HG02763 (cell line): ENCODE results near the gene DCAF16.

Experiments used
- ATAC-seq: cut with Tn5 transposase; IDR thresholded peaks from one replicate; pipeline ENCODE4 v1.9.1; 2021; ENCODE audit warnings: mild to moderate bottlenecking, moderate library complexity; ENCODE audit not compliant: unreplicated experiment

DCAF16 gene

GRCh38 chr4:17785858-17786257 is 24.7 kb downstream of the DCAF16 start:
- ATAC-seq = no peak

GRCh38 chr4:17781300-17782287 is 29.0 kb downstream of the DCAF16 start, which contains the start of gene FAM184B:
Gene FAM184B, minus strand, starts transcription at chr4:17781621. Its CDS starts 322 bp downstream, at chr4:17781299.
- no peak for ATAC-seq

DNA sequence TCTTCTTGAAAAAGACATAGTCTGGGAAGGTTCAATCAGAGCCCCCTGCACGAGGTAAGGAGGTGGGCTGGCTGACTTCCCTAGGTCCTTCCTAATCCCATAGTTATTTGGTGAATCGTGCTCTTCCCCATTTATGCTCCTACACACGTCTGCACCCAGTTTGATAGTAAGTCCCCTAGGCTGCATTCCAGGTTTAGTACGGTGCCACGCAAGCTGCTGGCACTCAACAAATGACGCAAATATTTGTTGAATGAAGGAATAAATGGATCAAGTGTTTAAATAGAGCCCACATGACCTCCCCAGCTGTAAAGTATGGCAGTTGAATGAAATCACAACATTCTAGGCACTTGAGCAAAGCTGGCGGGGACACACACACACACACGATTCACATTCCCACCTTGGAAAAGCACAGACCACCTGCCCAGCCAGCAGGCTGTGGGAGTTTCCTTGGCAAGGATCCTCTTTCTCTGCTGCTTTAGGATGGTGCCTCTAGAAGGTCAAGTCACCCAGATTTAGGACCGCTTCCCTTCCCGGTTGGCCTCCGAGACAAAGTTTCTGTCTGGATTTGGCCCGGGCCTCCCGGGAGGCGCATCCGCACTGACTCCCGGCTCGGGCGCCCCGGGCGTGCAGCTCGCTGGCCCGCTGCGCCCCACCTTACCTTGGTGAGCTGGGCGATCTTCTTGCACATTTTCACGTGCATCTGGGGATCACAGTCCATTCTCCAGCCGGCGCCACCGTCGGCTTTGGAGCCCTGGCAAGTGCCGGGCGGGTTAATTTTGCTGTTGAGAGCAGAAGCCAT is 29.9 kb downstream of the DCAF16 start:
- ATAC-seq = no peak

DNA sequence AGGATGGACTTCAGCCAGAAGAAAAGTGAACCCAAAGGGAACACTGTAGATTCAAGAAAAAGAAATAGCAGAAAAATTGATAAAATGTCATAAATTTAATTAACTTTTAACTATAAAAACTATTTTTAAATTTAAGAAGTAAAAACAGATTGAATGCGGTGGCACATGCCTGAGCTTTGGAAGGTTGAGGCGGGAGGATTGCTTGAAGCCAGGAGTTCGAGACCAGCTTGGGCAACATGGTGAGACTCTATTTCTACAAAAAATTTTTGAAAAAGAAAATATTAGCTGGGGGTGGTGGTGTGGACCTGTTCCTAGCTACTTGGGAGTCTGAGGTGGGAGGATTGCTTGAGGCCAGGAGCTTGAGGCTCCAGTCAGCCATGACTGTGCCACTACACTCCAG is 32.1 kb downstream of the DCAF16 start:
- no peak for ATAC-seq

DNA sequence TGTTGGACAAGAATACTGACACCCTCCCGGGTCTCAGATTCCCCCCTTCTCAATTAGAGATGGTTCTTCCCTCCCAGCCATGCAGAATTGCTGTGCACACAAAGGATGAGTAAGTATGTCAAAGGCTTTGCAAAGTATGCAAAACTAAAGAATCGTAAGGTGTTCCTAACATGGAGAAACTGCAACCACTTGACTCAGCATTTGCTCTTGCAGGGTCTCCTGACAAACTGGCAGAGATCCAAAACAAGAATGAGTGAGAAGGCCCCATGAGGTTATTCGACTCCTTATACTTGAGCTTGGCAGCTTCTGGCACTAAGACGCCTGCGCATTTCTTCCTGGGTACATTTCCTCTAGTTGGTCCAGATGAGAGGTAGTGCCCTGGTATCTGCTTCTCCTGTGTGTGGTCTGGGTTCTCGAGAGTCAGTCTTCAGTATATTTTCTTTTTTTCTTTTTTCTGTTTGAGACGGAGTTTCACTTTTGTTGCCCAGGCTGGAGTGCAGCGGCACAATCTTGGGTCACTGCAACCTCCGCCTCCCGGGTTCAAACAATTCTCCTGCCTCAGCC is 37.3 kb downstream of the DCAF16 start:
- ATAC-seq = no peak

- ATAC-seq = no peak
Observed at GRCh38 chr4:17771284-17771908, 39.2 kb downstream of the DCAF16 start.

DNA sequence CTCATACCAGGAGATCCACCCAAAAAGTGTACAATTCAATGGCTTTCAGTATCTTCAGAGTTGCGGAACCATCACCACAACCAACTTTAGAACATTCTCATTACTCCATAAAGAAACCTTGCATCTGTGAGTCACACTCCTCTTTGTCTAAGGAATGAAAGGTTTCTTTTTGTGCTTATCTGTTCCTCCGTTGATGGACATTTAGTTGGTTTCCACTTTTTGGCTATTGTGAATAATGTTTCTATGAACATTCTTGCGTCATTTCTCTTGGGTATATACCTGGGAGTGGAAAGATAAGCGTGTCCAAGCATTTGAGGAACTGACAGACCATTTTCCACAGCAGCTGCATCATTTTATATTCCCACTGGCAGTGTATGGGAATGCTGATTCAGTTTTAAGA is 39.7 kb downstream of the DCAF16 start:
- ATAC-seq = no peak

DNA sequence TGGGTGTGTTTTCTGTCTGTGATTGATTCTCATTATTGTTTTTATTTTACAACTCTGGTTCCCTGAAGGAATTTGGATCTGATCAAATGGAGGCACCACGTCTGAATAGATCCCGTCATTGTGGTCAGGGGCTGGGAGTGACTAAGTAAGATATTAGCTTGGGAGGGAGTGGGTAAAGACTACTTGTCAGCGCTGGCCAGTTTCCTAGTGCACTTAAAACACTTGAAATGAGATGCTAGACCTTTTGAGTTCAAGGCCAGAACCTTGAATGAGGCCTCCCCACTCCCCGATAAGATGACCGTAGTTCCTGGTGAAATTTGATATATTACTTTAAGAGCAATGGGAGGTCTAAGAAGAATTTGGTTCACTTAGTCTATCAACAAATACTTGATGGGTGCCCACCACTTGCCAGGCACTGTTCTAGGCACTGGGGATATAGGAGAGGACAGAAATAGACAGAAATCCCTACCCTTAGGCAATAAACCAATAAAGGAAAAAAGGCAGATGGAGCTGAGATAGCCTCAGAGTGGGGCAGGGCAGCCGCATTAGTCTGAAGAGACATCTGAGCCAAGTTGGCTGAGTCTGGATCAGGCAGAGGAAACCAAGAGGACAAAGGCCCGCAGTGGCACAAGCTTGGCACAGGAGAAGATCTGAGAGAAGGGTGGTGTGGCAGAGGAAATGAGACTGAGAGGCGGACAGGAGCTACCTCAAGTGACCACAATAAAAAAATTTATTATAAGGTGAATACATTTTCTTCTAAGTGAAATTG is 41.0 kb downstream of the DCAF16 start:
- ATAC-seq = no peak

GRCh38 chr4:17766826-17767458 is 43.6 kb downstream of the DCAF16 start:
- ATAC-seq = no peak

DNA sequence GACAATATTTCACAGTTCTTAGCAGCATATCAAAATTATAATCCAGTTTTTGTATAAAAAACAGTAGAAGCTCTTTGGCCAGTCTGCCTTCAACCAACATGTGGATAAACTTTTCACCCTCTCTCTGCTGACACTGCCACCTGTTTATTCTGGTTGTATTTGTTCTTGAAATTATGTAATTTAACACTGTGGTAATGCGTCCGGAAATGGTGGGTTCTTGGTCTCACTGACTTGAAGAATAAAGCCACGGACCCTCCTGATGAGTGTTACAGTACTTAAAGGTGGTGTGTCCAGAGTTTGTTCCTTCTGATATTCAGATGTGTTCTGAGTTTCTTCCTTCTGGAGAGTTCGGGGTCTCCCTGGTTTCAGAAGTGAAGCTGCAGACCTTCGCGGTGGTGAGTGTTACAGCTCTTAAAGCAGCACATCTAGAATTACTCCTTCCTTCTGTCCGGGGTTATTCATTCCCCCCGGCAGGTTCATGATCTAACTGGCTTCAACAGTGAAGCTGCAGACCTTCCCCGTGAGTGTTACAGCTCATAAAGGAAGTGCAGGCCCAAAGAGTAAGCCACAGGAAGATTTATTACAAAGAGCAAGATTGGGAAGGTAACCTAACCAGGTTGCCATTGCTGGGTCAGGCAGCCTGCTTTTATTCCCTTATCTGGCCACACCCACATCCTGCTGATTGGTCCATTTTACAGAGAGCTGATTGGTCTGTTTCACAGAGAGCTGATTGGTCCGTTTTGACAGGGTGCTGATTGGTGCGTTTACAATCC is 44.9 kb downstream of the DCAF16 start:
- ATAC-seq = no peak

DNA sequence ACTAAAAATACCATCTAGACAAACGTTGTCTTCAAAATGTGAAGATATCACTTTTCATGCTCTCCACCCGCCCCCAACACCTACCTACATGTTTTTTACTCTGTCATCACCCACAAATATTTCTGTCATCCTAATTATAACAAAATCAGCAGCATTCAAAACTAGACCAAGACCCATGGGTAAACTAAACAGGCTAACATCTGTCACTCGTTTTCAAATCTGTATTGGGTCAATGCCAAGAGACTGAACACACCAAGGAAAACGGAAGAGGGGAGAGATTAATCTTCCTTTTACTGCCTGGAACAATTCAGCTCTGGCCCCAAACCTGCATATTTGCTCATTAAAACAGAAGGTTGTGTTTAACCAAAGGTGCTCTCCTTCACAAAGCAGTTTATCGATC is 46.6 kb downstream of the DCAF16 start:
- no peak for ATAC-seq

DNA sequence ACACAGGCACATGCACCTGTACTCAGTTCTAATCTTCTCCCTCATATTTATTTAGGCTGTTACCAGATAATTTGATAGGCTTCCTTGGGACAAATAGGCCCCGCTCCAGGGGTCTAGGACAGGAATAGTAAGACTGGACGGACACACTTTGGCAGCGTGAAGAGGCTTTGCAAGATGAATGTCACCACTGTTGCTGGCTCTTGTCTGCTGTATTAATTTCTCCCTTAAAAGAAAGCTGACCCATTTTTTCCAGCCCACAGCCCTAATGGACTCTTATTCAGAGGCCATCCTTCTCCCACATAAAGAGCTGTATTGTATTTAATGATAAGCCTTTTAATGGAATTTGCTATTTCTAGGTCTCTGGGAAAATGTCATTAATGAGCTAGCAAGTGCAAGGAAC is 47.1 kb downstream of the DCAF16 start:
- ATAC-seq = no peak

DNA sequence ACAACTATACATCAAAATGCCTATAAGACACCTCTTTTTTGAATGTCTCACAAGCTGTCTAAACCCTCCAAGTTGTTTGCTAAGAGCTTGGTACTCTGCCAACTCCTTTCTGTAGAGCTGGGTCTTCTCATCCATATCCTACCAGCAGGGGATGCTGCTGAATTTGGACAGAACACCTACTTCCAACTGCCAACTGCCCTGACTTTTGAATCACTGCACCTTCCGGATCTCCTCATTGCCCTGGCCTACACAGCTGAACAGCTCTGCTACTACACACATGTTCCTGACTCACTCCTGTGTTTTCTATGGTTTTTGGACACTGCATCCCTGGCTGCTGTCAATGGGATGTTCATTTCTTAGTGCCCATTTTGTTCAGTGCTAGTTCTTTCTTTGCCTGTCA is 47.8 kb downstream of the DCAF16 start:
- no peak for ATAC-seq

GRCh38 chr4:17761062-17761461 is 49.5 kb downstream of the DCAF16 start:
- ATAC-seq = no peak

DNA sequence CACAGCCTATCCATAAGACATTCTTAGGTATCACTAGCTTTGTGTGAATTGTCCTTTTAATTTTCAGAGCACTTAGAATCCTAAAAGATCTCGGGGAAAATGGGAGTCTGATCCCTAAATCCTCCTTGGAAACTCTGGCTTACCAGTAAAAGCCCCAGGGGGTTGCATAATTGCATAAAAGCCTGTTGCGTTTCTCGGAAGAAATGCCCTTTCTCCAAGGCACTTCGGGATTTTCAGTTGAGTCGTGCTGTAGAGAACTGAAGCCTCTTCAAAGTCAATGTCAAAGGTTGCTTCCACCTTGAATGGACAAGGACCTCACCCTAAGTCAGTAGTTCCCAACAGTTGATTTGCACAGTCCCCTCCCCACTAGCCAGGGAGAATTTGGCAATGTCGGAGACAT is 49.9 kb downstream of the DCAF16 start:
- ATAC-seq = no peak

DNA sequence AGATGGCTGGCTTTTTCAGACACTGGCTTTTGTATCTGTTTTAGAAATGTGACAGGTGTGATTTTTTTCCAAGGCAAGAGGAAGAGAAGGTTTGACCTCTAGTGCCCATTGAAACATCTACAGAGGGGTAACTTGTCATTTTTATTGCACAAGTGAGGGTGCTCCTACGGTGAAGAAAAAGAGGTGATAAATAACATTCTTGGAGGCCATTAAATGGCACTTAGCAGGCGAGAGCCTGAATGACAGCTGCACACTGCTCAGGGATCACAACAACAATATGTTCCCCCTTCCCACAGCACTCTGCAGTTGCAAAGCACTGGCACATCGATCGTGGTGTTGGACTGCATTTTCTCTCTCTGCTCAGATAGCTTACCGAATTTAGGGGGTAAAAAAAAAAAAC is 52.1 kb downstream of the DCAF16 start:
- ATAC-seq = no peak

GRCh38 chr4:17757621-17758020 is 52.9 kb downstream of the DCAF16 start:
- ATAC-seq = no peak

DNA sequence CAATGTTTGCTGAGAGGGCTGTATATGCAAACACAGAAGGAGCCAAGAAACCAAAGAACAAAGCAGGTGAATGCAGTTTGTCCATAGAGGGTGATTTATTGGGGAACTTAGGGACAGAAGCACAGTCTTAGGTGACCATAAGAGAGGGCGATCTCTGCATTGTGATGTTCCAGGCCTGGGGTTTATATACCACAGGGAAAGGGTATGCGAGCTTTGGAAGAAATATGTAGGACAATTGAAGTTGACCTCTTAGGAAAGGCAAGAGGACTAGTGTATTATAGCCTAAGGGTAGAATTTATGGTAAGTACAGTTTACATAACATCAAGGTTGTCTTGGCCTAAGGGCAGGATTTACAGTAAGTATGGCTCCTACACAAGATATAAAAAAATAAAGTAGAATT is 56.9 kb downstream of the DCAF16 start:
- no peak for ATAC-seq
